Fibroblast of lung (primary cell): ENCODE results near the gene AMPD2. TPM values are rescaled to one million over a fixed set of nuclear protein-coding genes. Genes with fewer than 3 reads are reported as not detected.
A peak's percentile ranks its signal among the peaks of the same experiment; 100 is the strongest.

Source experiments
- DNase-seq, 2 donors: peaks; one replicate each; pipeline versions ENCODE4 v3.0.0 to v3.0.0-alpha.2; 2010; ENCODE audit warnings: low read depth in 2 of 2
- H2AFZ ChIP-seq: 2 replicates; pipeline ENCODE4 v1.5.1; 2012; ENCODE audit warnings: low read length, control low read depth, inconsistent platforms
- H3K27ac ChIP-seq: 2 replicates; pipeline ENCODE4 v1.5.1; 2011; ENCODE audit warnings: low read length, control low read depth; ENCODE audit not compliant: insufficient read depth
- H3K27me3 ChIP-seq: 2 replicates; pipeline ENCODE4 v1.5.1; 2011; ENCODE audit warnings: mild to moderate bottlenecking, low read length; ENCODE audit not compliant: control insufficient read depth, insufficient read depth
- H3K36me3 ChIP-seq: 2 replicates; pipeline ENCODE4 v1.5.1; 2011; ENCODE audit warnings: low read length; ENCODE audit not compliant: control insufficient read depth, insufficient read depth
- H3K4me1 ChIP-seq: 2 replicates; pipeline ENCODE4 v1.5.1; 2011; ENCODE audit warnings: low read length; ENCODE audit not compliant: control insufficient read depth, insufficient read depth; ENCODE audit errors: extremely low read depth
- H3K4me2 ChIP-seq: 2 replicates; pipeline ENCODE4 v1.5.1; 2011; ENCODE audit warnings: low read length, control low read depth; ENCODE audit not compliant: insufficient read depth; ENCODE audit errors: extremely low read depth
- H3K4me3 ChIP-seq, 4 experiments: fragments of 200-600 bp in 1 of 4; sonication (generic) in 1 of 4; replicated peaks in 1 of 4; 2 replicates each; pipeline ENCODE4 v1.5.1; 2011 to 2016; ENCODE audit warnings: low read length in 4 of 4, low read depth in 3 of 4, mild to moderate bottlenecking in 3 of 4, control low read depth in 2 of 4, inconsistent platforms in 1 of 4, mixed read lengths in 1 of 4; ENCODE audit not compliant: insufficient read depth in 1 of 4; ENCODE audit errors: control extremely low read depth in 1 of 4
- H3K79me2 ChIP-seq: 2 replicates; pipeline ENCODE4 v1.5.1; 2012; ENCODE audit warnings: mild to moderate bottlenecking, low read length, inconsistent platforms; ENCODE audit not compliant: control insufficient read depth, insufficient read depth
- H3K9ac ChIP-seq: 2 replicates; pipeline ENCODE4 v1.5.1; 2011; ENCODE audit warnings: mild to moderate bottlenecking, low read length, control low read depth; ENCODE audit not compliant: insufficient read depth
- H3K9me3 ChIP-seq: 2 replicates; pipeline ENCODE4 v1.5.1; 2012; ENCODE audit warnings: low read depth, low read length; ENCODE audit not compliant: control insufficient read depth, insufficient read depth
- H4K20me1 ChIP-seq: 2 replicates; pipeline ENCODE4 v1.5.1; 2011; ENCODE audit warnings: low read length; ENCODE audit not compliant: control insufficient read depth, insufficient read depth; ENCODE audit errors: extremely low read depth
- CTCF ChIP-seq, 2 donors: IDR thresholded peaks in 1 of 2; conservative IDR thresholded peaks in 1 of 2; 1 replicate in 1 of 2; 2 replicates in 1 of 2; pipeline ENCODE4 v1.5.1; 2011 to 2012; ENCODE audit warnings: low read length in 2 of 2, control low read depth in 1 of 2, inconsistent platforms in 1 of 2, low read depth in 1 of 2, mild to moderate bottlenecking in 1 of 2
- EZH2 ChIP-seq: IDR thresholded peaks from 2 replicates; pipeline ENCODE4 v1.5.1; 2012; ENCODE audit warnings: low read length, control low read depth, mild to moderate bottlenecking; ENCODE audit errors: missing control alignments
- polyA plus RNA-seq, 2 donors: library from polyadenylated mRNA; depleted of rRNA in 1 of 2; stranded (reverse) in 1 of 2; unstranded in 1 of 2; fragments of >200 nt; gene quantifications; 2 replicates each; pipeline ENCODE4 v1.2.1, GENCODE V29; 2011 to 2012; ENCODE audit warnings: missing spikeins in 1 of 2
- total RNA-seq: library from RNA; depleted of rRNA; stranded (reverse); fragments of >200 nt; gene quantifications from 2 replicates; pipeline ENCODE4 v1.2.1, GENCODE V29; 2014

AMPD2 gene
- total and polyA plus RNA-seq, 2 donors (not counting 1 experiment from before 2014, with no cell fraction given), result 23.0 to 51.9 TPM

DNA sequence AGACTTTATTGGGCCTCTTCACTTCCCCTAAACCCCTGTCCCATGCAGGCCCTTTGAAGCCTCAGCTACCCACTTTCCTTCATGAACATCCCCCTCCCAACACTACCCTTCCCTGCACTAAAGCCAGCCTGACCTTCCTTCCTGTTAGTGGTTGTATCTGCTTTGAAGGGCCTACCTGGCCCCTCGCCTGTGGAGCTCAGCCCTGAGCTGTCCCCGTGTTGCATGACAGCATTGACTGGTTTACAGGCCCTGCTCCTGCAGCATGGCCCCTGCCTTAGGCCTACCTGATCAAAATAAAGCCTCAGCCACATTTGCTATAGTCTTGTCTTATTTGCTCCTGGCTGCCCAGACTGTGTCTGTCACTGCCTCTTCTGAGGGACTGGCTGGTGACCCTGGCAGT is 41.8 kb downstream of the AMPD2 start:
- H3K79me2 ChIP-seq, result no peaks in the 10 kb centered on the region
- H3K27me3 ChIP-seq, result no peaks in the 10 kb centered on the region
- H3K27ac ChIP-seq, result no peak overlapping the region
- no peaks in the 10 kb centered on the region for H3K36me3 ChIP-seq
- H3K4me1 ChIP-seq, result peaks cover 3% of the 10 kb centered on the region
- DNase-seq, result no peak
- H3K9ac ChIP-seq, result no peak overlapping the region
- no peak overlapping the region for H3K4me2 ChIP-seq
- no peaks in the 10 kb centered on the region for H3K9me3 ChIP-seq
- H4K20me1 ChIP-seq, result no peaks in the 10 kb centered on the region
- no peak overlapping the region for H2AFZ ChIP-seq
- TF ChIP-seq CTCF (conservative IDR thresholded peaks at IDR 0.05 in 1 of 2, IDR thresholded peaks at IDR 0.05 in 1 of 2; ENCODE audit: low read depth in 1 of 2, low read length in 2 of 2) (no peak), EZH2 (no peak)
- no peak overlapping the region for H3K4me3 ChIP-seq

- H3K79me2 ChIP-seq, result no peaks in the 10 kb centered on the region
- H3K4me3 ChIP-seq, result no peak overlapping the region
- H3K9ac ChIP-seq, result no peak overlapping the region
- no peak overlapping the region for H3K4me2 ChIP-seq
- H3K27me3 ChIP-seq, result no peaks in the 10 kb centered on the region
- no peaks in the 10 kb centered on the region for H4K20me1 ChIP-seq
- no peak for DNase-seq
- H3K4me1 ChIP-seq, result peaks cover 3% of the 10 kb centered on the region
- TF ChIP-seq EZH2 (no peak), CTCF (conservative IDR thresholded peaks at IDR 0.05 in 1 of 2, IDR thresholded peaks at IDR 0.05 in 1 of 2; ENCODE audit: low read depth in 1 of 2, low read length in 2 of 2) (no peak)
- no peak overlapping the region for H2AFZ ChIP-seq
- no peaks in the 10 kb centered on the region for H3K36me3 ChIP-seq
- no peak overlapping the region for H3K27ac ChIP-seq
- H3K9me3 ChIP-seq, result no peaks in the 10 kb centered on the region
Observed at GRCh38 chr1:109664671-109665070, 45.0 kb downstream of the AMPD2 start.

GRCh38 chr1:109667452-109668122 is 48.0 kb downstream of the AMPD2 start, which contains the start of gene GSTM2:
GSTM2 (plus strand) TSS chr1:109668057; CDS start chr1:109668116, 59 bp downstream.
- H3K27ac ChIP-seq, result no peak within 1 kb of the TSS
- H4K20me1 ChIP-seq, result no peaks in the 10 kb centered on the region
- H3K36me3 ChIP-seq, result no peaks in the 10 kb centered on the region
- H3K4me3 ChIP-seq, result peak within 1 kb of the TSS; percentile 40 to 64 (median 53)
- no peaks in the 10 kb centered on the region for H3K27me3 ChIP-seq
- H3K79me2 ChIP-seq, result no peaks in the 10 kb centered on the region
- no peaks in the 10 kb centered on the region for H3K9me3 ChIP-seq
- DNase-seq, result peak; percentile 84 to 86
- TF ChIP-seq CTCF (conservative IDR thresholded peaks at IDR 0.05 in 1 of 2, IDR thresholded peaks at IDR 0.05 in 1 of 2; ENCODE audit: low read depth in 1 of 2, low read length in 2 of 2) (no peak), EZH2 (no peak)
- H2AFZ ChIP-seq, result peak within 1 kb of the TSS; percentile 77
- no peak within 1 kb of the TSS for H3K9ac ChIP-seq
- H3K4me1 ChIP-seq, result peaks cover 3% of the 10 kb centered on the region
- peak within 1 kb of the TSS; percentile 83 for H3K4me2 ChIP-seq
